ENCODE results near the gene CAMK2G. TPM values are rescaled to one million over a fixed set of nuclear protein-coding genes. Genes with fewer than 3 reads are reported as not detected.
A peak's percentile ranks its signal among the peaks of the same experiment; 100 is the strongest.

Gene CAMK2G
- polyA plus RNA-seq, 1 of the 3 experiments (the other 2 are of a cell fraction), result 41.4 TPM

DNA sequence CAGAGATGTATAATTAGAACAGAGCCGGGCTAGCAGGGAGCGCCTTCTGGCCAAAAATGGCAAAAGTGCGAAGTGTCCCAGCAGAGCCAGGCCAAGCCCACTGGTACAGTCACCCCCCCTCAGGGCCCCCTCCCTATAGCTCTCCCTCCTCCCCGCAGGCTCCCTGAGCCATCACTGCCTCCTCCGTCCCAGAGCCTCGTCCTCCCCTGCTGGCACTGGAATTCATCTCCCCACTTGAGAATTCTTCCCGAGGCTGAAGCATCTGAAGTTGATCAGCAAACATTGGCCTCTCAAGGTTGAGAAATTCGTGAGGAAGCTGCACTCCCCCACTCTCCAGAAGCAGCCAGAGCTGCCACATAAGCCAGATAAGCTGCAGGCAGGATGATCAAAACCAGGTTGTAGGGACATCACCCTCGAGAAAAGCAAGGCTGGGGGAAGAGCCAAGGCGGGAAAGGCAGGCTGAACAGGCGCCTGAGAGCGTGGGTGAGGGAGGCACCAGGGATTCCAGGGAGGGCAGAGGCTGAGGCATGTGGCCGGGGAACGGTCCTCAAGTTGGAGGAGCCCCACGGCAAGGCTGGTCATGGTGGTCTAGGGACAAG, 23.4 kb downstream of the CAMK2G start:
- H3K9me2 ChIP-seq, result no peaks in the 10 kb centered on the region
- H3K9me3 ChIP-seq, result no peaks in the 10 kb centered on the region
- peaks cover 3% of the 10 kb centered on the region for H3F3A ChIP-seq (replicated peaks; ENCODE audit: insufficient read depth)
- TF ChIP-seq, protein P1, sequence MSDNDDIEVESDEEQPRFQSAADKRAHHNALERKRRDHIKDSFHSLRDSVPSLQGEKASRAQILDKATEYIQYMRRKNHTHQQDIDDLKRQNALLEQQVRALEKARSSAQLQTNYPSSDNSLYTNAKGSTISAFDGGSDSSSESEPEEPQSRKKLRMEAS (IDR thresholded peaks at IDR 0.05; ENCODE audit: low read depth), result no peak
- TF ChIP-seq, protein P2, sequence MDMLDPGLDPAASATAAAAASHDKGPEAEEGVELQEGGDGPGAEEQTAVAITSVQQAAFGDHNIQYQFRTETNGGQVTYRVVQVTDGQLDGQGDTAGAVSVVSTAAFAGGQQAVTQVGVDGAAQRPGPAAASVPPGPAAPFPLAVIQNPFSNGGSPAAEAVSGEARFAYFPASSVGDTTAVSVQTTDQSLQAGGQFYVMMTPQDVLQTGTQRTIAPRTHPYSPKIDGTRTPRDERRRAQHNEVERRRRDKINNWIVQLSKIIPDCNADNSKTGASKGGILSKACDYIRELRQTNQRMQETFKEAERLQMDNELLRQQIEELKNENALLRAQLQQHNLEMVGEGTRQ (IDR thresholded peaks at IDR 0.05; ENCODE audit: borderline replicate concordance, low read depth, low read length), result no peak
- TF ChIP-seq RCOR1 (IDR thresholded peaks at IDR 0.05; ENCODE audit: low read length), result no peak
- TF ChIP-seq EP300 (IDR thresholded peaks at IDR 0.05; ENCODE audit: borderline replicate concordance in 1 of 2, low read depth in 1 of 2, low read length in 1 of 2), result peak in 1 of 2 experiments; percentile 28; a peak in 1 of 4 replicates
- no peak for TF ChIP-seq RAD21 (IDR thresholded peaks at IDR 0.05; ENCODE audit: low read length)
- no peak for TF ChIP-seq MEF2A (IDR thresholded peaks at IDR 0.05; ENCODE audit: borderline replicate concordance, low read depth)
- TF ChIP-seq CHD2 (IDR thresholded peaks at IDR 0.05; ENCODE audit: low read length, partially characterized antibody), result peak; percentile 19
- TF ChIP-seq FOSL2 (IDR thresholded peaks at IDR 0.05; ENCODE audit: borderline replicate concordance, low read depth), result no peak
- TF ChIP-seq, protein P3, sequence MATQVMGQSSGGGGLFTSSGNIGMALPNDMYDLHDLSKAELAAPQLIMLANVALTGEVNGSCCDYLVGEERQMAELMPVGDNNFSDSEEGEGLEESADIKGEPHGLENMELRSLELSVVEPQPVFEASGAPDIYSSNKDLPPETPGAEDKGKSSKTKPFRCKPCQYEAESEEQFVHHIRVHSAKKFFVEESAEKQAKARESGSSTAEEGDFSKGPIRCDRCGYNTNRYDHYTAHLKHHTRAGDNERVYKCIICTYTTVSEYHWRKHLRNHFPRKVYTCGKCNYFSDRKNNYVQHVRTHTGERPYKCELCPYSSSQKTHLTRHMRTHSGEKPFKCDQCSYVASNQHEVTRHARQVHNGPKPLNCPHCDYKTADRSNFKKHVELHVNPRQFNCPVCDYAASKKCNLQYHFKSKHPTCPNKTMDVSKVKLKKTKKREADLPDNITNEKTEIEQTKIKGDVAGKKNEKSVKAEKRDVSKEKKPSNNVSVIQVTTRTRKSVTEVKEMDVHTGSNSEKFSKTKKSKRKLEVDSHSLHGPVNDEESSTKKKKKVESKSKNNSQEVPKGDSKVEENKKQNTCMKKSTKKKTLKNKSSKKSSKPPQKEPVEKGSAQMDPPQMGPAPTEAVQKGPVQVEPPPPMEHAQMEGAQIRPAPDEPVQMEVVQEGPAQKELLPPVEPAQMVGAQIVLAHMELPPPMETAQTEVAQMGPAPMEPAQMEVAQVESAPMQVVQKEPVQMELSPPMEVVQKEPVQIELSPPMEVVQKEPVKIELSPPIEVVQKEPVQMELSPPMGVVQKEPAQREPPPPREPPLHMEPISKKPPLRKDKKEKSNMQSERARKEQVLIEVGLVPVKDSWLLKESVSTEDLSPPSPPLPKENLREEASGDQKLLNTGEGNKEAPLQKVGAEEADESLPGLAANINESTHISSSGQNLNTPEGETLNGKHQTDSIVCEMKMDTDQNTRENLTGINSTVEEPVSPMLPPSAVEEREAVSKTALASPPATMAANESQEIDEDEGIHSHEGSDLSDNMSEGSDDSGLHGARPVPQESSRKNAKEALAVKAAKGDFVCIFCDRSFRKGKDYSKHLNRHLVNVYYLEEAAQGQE (IDR thresholded peaks at IDR 0.05; ENCODE audit: low read depth, low read length), result no peak
- no peak for TF ChIP-seq TAF1 (IDR thresholded peaks at IDR 0.05; ENCODE audit: borderline replicate concordance, low read depth, low read length)
- TF ChIP-seq, protein P4, sequence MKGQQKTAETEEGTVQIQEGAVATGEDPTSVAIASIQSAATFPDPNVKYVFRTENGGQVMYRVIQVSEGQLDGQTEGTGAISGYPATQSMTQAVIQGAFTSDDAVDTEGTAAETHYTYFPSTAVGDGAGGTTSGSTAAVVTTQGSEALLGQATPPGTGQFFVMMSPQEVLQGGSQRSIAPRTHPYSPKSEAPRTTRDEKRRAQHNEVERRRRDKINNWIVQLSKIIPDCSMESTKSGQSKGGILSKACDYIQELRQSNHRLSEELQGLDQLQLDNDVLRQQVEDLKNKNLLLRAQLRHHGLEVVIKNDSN (IDR thresholded peaks at IDR 0.05; ENCODE audit: borderline replicate concordance, low read depth), result no peak
- TF ChIP-seq POLR2AphosphoS5 (IDR thresholded peaks at IDR 0.05; ENCODE audit: low read depth, low read length), result 0 out of 2 replicates have a peak, but pooled peaks have one; percentile 23
- TF ChIP-seq, protein P5, sequence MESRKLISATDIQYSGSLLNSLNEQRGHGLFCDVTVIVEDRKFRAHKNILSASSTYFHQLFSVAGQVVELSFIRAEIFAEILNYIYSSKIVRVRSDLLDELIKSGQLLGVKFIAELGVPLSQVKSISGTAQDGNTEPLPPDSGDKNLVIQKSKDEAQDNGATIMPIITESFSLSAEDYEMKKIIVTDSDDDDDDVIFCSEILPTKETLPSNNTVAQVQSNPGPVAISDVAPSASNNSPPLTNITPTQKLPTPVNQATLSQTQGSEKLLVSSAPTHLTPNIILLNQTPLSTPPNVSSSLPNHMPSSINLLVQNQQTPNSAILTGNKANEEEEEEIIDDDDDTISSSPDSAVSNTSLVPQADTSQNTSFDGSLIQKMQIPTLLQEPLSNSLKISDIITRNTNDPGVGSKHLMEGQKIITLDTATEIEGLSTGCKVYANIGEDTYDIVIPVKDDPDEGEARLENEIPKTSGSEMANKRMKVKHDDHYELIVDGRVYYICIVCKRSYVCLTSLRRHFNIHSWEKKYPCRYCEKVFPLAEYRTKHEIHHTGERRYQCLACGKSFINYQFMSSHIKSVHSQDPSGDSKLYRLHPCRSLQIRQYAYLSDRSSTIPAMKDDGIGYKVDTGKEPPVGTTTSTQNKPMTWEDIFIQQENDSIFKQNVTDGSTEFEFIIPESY (IDR thresholded peaks at IDR 0.05; ENCODE audit: borderline replicate concordance, low read depth), result no peak
- TF ChIP-seq SMC3 (IDR thresholded peaks at IDR 0.05; ENCODE audit: low read depth, low read length), result no peak
- TF ChIP-seq, protein P6, sequence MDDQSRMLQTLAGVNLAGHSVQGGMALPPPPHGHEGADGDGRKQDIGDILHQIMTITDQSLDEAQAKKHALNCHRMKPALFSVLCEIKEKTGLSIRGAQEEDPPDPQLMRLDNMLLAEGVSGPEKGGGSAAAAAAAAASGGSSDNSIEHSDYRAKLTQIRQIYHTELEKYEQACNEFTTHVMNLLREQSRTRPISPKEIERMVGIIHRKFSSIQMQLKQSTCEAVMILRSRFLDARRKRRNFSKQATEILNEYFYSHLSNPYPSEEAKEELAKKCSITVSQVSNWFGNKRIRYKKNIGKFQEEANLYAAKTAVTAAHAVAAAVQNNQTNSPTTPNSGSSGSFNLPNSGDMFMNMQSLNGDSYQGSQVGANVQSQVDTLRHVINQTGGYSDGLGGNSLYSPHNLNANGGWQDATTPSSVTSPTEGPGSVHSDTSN (IDR thresholded peaks at IDR 0.05), result no peak
- TF ChIP-seq MXI1 (IDR thresholded peaks at IDR 0.05; ENCODE audit: low read depth, low read length), result 0 out of 2 replicates have a peak, but pooled peaks have one; percentile 39
- TF ChIP-seq TEAD4 (IDR thresholded peaks at IDR 0.05; ENCODE audit: borderline replicate concordance, insufficient read depth), result 0 out of 2 replicates have a peak, but pooled peaks have one; percentile 32
- peak; percentile 83 for TF ChIP-seq TCF12 (IDR thresholded peaks at IDR 0.05)
- no peak for TF ChIP-seq SIN3A (IDR thresholded peaks at IDR 0.05; ENCODE audit: borderline replicate concordance, low read depth, low read length)
- TF ChIP-seq EZH2phosphoT487 (IDR thresholded peaks at IDR 0.05; ENCODE audit: borderline replicate concordance, low read depth), result no peak
- TF ChIP-seq NFIC (IDR thresholded peaks at IDR 0.05; ENCODE audit: borderline replicate concordance), result no peak
- no peak for TF ChIP-seq RFX5 (IDR thresholded peaks at IDR 0.05; ENCODE audit: low read length)
- TF ChIP-seq FOXJ3 (CRISPR knock-in tag; IDR thresholded peaks at IDR 0.05), result no peak
- 56% methylated on average over 15 of the region's 15 CpGs for WGBS (ENCODE audit: low lambda C conversion rate)
- POLR2A ChIA-PET, result no interaction called here
- H3K9ac ChIP-seq, result no peak overlapping the region
- peak; percentile 52 for DNase-seq
- H3K27ac ChIP-seq (ENCODE audit: low read depth in 2 of 2, low read length in 1 of 2), result peak overlapping the region; percentile 42 to 66
- H3K79me2 ChIP-seq (ENCODE audit: insufficient read depth), result peaks cover 3% of the 10 kb centered on the region; the same call in 1 of the 2 replicates
- H4K20me1 ChIP-seq (ENCODE audit: insufficient read depth), result peaks cover 4% of the 10 kb centered on the region; the same call in 1 of the 2 replicates
- H3K4me2 ChIP-seq, result peak overlapping the region; percentile 1; the same call in 1 of the 2 replicates
- CTCF ChIA-PET, result interaction anchor here (1.3 to 28.7 kb wide), 4 partner anchors 12 to 225 kb away, joined by 7 to 753 read pairs (median 42); partner anchors contain the start of gene CAMK2G
- no peaks in the 10 kb centered on the region for H3K27me3 ChIP-seq (ENCODE audit: insufficient read depth)
- H2AFZ ChIP-seq (ENCODE audit: low read depth), result no peak overlapping the region
- H3K36me3 ChIP-seq (replicated peaks in 1 of 2; ENCODE audit: control insufficient read depth in 1 of 2, insufficient read depth in 2 of 2, low read length in 1 of 2), result peaks cover 24 to 63% of the 10 kb centered on the region in 2 experiments
- H3K4me3 ChIP-seq (ENCODE audit: low read depth in 2 of 2, low read length in 1 of 2), result no peak overlapping the region
- H3K4me1 ChIP-seq (ENCODE audit: control insufficient read depth in 1 of 2, insufficient read depth in 2 of 2, low read depth in 1 of 2, low read length in 1 of 2), result peaks cover 0 to 13% of the 10 kb centered on the region in 2 experiments; a peak in 1 of 4 replicates
